NCI-H1048 (cell line): ENCODE data around the gene ZNF804A.

ENCODE experiments used
- DNase-seq: peaks from one replicate; lab custom pipeline; 2025; lab: John Stamatoyannopoulos, UW

The ZNF804A gene

DNA sequence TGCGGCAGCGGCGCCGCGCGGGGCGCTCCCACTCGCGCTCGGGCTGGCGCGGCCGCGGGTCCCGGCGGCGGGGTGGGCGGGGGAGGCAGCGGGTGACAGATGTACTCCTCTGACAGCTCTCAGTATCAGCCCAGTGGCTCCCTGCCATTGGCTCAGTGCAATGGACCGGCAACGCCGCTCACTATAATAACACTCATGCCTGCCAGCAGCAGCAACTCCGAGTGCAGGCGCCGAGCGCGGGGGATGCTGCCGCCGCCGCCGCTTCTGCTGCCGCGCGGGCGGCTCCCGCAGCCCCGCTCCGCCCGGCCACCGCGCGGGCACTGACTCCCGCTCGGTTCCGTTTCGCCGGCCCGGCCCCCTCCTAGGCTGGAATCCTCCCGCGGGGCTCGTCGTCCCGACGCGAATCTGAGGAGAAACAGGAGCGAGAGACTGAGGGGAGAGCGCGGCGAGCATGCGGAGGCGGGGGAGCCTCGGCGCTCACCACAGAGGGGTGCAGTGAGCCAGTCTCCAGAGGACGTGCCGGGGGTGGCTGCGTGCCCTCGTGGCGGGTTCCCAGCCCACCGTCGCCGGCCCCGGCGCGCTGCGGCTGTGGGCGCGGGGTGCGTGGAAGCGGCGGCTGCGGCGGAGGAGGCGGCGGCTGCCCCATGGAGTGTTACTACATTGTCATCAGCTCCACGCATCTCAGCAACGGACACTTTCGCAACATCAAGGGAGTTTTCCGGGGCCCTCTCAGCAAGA lies at the start of gene ZNF804A:
Gene ZNF804A (plus strand): TSS at position 214 of the 738 bp plus-strand sequence. CDS start 431 bp downstream, at position 645.
- DNase-seq, result no peak

DNA sequence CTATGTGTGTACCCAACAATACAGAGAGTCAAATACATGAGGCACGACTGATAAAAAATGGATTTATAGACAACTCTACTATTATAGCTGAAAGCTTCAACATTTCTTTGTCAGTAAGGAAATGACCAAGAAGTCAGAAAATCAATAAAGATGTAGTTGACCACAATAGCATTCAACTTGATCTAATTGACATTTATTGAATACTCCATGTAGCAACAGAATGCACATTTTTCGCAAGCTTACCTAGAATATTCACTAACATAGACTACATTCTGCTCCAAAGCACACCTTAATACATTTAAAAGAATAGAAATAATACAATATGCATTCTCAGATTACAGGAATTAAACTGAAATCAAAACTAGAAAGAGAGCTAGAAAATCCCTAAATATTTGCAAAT lies 49.2 kb upstream of the ZNF804A start:
- DNase-seq, result no peak

- DNase-seq, result no peak
Measured at GRCh38 chr2:184551626-184552025, 46.7 kb upstream of the ZNF804A start.

- no peak for DNase-seq
Measured at GRCh38 chr2:184554736-184555135, 43.6 kb upstream of the ZNF804A start.

- DNase-seq, result no peak
Measured at GRCh38 chr2:184555352-184555751, 43.0 kb upstream of the ZNF804A start.

DNA sequence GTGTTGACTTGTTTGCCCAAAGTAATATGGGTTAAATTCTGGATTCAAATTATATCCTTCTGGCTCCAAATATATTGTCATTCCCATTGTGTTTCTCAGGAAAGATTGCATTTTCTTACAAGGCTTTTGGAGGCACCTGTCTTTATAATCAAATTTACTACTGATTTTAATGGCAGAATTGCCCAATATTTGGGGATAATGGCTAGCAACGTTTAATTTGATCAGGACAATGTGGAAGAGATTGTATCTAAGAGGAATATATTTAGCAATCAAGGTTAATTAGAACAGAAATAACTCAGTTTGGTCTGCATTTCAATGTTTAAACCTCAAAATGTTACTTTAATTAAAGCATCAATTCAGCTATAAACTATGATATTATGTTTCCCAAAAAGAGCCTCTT lies 41.7 kb upstream of the ZNF804A start:
- no peak for DNase-seq

DNA sequence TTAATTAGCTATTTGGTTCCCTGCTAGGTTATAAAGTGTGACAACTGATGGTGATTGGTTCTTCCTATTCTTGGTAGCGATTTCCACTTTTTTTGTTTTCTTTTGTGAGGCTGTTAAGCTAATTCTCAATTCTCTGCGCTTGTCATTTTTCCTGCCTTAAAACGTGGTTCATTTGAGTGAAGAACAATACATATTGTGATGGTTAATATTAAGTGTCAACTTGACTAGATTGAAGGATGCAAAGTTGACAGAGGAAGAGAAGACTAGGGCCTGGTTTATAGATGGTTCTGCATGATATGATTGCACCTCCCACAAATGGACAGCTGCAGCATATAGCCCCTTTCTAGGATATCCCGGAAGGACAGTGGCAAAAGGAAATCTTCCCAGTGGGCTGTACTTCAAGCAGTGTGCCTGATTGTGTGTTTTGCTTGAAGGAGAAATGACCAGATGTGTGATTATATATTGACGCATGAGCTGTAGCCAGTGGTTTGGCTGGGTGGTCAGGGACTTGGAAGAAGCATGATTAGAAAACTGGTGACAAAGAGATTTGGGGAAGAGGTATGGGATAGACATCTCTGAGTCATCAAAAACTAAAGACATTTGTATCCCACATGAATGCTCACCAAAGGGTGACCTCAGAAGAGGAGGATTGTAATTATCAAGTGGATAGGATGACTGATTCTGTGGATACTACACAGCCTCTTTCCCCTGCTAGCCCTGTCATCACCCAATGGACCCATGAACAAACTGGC lies 39.4 kb upstream of the ZNF804A start:
- no peak for DNase-seq

- DNase-seq, result no peak
Measured at GRCh38 chr2:184560603-184561002, 37.7 kb upstream of the ZNF804A start.

- no peak for DNase-seq
Measured at GRCh38 chr2:184562532-184562931, 35.8 kb upstream of the ZNF804A start.

DNA sequence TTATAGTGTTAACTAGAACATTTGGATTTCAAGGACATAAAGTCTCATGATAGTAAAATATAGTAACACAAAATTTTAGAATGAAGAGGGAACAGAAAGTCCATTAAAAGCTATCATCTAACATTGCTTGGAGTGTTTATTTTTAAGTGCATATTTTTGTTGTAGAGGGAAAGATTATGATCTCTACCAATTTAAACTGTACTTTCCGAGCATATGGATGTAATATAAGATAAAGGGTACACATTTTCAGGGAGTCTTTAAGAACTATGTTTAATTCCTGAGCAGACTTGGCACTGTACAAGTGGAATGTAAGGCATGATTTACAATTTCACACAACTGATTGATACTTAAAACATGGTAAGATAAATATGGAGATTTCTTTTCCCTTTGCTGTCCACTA lies 34.2 kb upstream of the ZNF804A start:
- DNase-seq, result no peak

GRCh38 chr2:184566716-184567115 lies 31.6 kb upstream of the ZNF804A start:
- no peak for DNase-seq

GRCh38 chr2:184577056-184577455 lies 21.3 kb upstream of the ZNF804A start:
- DNase-seq, result no peak

DNA sequence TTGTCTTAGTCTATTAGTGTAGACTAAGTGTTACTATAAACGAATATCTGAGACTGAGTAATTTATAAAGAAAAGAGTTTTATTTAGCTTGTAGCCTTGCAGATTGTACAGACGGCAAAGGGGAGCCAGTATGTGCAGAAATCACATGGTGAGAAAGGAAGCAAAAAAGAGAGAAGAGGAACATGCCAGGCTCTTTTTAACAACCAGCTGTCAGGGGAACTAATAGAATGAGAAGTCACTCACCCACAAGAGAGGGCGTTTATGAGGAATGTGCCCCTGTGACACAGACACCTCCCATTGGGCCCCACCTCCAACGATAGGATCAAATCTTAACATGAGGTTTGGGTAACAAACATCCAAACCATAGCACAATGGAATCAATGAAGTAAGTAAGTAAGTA lies 20.6 kb upstream of the ZNF804A start:
- no peak for DNase-seq

- no peak for DNase-seq
Measured at GRCh38 chr2:184579226-184579625, 19.1 kb upstream of the ZNF804A start.

DNA sequence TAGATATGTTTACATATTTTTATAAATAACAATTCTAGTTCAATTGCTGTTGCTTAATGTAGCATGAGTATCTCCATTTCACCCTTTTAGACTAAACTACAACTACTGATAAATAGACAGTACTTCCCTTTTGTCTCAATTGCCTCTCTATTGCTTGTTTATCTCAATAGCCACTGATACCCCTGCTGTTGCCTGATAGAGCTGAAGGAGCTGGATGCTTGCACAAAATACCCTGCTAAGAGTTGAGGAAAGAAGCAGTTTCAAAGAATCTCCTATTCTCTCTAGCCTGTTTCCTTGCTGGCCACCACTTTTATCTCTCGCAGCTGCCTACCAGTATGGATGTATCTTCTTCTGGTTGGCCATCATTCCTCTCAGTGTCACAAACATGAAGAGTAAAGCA lies 16.9 kb upstream of the ZNF804A start:
- no peak for DNase-seq

DNA sequence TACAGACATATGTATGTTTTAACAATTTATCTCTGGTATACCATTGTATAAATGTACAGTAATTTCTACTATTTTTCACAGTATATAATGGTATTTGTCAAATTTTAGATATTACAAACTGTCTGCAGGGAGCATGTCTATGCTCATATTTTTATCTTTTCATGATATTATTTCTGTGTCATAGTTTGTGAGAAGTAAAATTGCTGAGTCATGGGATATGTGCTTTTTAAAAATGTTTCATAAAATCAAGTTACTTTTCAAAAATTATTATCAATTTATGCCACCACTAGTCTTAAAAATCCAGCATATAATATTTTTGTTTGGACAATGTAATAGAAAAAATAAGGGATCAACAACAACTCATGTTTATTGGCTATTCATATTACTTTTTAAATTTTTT lies 9.1 kb upstream of the ZNF804A start:
- DNase-seq, result no peak

DNA sequence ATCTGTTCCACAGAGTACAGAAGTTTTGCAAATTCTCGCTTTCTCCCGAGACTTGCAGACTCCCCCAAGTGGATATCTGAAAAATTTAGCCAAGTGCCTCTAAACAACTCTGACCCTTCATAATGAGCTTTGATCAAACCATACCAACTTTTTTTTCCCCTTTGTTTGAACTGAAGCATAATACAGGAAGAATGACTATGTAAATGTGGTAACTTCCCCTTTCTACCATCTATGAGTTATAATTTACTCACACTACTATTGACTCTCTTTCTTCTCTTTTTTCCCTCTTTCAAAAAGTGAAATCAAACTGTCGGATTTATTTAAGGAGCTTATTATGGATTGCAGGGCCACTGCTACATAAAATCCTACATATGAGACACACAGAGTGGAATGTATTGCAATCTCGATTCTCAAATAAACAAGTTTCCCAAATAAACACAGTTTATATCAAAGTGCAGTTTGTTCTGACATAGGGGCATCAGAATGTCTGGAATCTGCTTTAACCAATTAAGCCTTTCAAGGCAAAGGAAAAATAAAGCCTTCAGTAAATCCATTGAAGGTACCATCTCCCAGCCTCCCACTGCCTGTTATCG lies 1.4 kb upstream of the ZNF804A start:
- no peak for DNase-seq

GRCh38 chr2:184597571-184597991 lies 748 bp upstream of the ZNF804A start:
- no peak for DNase-seq

- DNase-seq, result no peak
Measured at GRCh38 chr2:184598002-184598315, 370 bp upstream of the ZNF804A start.

DNA sequence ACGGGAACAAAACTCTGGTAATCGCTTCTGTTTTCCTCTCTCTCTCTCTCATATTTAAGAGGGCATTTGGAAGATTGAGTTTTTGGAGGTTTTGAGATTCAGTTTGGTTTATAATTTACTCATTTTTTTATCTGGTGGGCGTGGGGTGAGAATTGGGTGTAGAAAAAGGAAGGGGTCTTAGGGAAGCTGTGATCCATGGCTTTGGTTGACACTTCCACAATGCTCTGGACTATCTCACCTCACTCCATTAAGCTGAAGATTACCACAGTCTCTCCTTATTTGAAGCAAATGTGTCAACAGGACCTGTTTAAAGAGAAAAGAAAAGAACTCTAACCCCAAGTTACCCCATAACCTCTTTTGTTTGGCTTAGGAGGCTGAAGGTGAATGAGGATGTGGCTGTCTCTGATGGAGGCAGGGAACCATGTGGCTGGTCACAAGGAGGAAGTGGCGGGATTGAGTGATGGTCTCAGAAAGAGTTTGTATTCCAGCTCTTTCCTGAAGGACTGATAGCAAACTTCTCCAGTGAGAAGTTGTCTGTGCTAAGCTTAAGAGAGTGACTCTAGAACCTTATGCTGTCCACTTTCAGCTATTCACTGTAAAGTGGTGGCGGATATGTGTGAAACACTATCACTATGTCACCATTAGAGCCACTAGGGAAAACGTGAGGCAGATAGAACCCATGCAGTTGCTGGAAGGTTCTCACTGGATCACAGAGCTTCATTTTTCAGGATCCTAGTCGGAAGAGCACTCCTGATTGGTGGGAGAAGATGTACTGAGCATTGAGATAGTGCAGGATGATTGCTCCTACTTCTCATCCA lies 934 bp downstream of the ZNF804A start:
- no peak for DNase-seq

DNA sequence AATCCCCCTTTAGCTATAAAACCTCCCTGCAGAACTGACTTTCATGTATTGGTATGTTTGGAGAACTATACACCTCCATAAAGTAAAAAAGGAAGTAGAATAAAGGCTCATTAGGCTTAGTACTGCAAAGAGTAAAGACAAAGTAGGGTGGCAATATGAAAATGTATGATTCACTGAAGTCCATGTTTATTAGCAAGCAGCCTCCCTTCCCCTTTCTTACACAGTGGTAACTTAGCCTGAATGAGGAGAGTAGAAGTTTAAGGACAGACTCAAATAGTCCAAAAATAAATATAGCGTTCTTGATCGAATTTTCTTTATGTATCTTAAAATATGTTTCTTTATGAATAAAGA lies 1.5 kb downstream of the ZNF804A start:
- DNase-seq, result no peak

DNA sequence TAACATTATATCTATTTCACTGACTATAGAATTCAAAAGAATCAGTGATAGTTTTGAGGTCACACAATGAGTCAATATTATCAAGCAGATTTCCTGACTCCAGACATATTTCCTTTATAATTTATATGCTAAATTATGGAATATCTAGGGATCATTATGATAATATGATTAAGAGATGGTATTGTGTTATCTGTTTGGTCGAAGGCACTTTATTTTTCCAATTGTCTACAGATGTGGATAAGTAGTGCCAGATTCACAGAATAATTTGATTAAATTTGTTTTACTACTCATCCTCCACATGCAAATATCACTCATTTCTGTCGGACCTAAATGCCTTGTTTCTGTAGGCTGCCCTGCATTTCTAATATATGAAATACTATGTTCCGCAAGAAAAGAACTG lies 4.4 kb downstream of the ZNF804A start:
- no peak for DNase-seq

DNA sequence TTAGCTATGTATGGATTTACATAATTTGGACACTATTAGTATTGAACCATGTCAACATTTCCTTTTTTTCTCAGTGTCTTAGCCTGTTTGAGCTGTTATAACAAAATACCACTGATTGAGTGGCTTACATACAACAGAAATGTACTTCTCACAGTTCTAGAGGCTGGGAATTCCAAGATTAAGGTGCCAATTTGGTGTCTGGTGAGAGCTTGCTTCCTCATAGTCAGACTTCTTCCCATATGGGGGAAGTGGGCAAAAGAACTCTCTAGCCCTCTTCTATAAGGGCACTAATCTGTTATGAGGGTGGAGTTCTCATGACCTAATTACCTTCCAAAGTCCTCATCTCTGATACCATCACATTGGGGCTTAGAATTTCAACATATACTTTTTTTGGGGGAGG lies 12.6 kb downstream of the ZNF804A start:
- no peak for DNase-seq
